ENCODE measurements around the gene FDXR.
"Not testable (repeated sequence)": the region's sequence is repeated elsewhere in the genome, so short reads cannot be mapped to it uniquely, and the experiment has no call there.

Gene FDXR, protein sequence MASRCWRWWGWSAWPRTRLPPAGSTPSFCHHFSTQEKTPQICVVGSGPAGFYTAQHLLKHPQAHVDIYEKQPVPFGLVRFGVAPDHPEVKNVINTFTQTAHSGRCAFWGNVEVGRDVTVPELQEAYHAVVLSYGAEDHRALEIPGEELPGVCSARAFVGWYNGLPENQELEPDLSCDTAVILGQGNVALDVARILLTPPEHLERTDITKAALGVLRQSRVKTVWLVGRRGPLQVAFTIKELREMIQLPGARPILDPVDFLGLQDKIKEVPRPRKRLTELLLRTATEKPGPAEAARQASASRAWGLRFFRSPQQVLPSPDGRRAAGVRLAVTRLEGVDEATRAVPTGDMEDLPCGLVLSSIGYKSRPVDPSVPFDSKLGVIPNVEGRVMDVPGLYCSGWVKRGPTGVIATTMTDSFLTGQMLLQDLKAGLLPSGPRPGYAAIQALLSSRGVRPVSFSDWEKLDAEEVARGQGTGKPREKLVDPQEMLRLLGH

DNA sequence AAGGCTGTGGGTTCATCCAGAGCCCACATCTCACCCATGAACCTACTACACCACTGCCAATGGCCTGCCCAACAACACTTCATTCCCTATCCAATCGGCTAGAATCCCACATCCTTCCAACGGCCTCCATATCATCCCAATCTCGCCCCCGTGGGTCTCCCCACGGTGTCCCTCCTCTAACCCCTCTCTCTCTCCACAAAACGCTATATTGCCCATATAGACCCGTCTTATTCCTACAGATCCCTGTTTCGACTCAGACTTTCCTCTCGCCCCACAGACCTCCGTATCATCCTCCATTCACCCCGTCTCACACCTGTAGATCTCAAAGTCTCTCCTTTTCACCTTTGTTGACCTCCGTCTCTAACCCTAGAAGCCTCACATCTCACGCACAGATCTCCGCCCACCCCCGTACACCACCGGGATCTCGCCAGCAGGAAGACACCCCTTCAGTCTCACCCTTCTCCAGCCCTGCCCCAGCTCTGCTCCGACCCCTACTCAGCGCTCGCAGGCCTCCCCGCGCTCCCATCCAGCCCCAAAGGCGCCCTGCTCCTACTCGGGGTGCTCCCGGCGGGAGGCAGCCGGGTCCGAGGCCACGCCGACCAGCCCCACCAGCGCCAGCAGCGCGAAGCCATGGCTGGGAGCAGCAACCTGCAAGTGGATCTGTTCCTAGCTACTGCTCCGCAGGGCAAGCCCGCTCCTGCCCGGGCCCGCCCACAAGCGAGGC, at the start of gene FDXR:
FDXR (minus strand) TSS at position 682 of the 724 bp plus-strand sequence; CDS start at position 632, 50 bp downstream.
- no peak for DNase-seq

DNA sequence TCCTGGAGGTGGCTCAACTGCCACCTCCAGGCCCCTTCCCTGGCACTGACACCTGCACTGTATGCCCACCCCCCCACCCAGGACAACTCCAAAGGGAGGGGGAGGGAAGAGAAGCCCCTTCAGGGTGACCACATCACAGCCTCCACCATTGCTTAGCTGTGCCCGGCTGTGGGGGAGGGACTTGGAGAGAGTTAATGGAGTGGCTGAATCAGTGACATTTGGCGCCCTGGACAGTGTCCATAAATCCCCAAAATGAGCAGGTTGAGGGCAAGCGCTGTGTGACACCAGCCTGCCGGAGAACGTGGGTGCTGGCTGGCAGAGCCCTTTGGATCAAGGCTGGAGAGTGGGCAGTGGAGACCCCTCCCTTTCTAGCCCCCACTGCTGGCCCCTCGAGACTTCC, 49.4 kb upstream of the FDXR start:
- DNase-seq, result no peak

DNA sequence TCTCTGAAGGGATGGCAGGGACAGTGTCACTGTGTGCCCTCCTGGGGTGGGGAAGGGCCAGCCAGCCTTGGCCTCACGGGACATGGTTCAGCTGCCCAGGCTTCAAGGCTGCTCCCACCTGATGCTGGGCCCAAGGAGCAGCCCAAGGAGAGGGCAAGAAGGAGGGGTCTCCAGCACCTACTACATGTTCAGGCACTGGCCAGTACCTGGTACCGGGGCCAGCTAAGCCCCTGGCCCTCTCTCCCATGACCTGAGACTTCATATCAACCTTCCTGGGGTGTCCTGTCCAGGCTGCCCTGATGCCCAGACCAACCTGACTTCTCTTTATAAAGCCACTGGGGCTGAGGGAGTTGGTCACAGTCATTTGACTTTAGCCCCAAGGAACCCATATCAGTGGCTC, 49.0 kb upstream of the FDXR start:
- DNase-seq, result no peak

DNA sequence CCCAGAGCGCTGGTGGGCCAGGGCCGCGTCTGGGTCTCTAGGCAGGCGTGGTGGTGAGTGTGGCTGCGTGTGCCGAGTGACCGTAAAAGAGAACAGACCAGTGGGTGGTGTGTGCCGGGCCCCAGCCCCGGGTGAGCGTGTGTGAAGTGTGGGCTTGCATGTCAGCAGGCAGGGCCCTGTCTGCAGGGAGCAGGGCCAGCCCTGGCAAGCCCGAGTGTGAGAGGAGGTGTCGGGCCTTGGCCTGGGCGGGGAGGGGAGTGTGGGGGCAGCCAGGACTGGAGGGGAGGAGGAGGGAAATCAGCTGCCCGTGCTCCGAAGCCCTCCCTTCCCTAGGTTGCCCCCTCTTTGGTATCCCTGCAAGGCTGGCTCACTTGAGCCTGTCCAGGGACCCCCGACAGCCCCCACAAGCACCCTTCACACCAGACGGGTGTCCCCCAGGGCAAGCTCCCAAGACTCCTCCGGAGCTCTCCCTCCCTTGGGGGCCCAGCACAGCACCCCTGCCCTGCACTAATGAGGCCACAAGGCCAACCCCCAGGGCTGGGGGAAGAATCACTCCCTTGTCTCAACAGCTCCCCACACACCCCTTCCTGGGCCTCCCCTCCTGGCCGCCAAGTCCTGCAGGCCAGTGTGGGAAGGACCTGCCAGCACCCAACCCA, 48.4 kb upstream of the FDXR start:
- DNase-seq, result no peak

DNA sequence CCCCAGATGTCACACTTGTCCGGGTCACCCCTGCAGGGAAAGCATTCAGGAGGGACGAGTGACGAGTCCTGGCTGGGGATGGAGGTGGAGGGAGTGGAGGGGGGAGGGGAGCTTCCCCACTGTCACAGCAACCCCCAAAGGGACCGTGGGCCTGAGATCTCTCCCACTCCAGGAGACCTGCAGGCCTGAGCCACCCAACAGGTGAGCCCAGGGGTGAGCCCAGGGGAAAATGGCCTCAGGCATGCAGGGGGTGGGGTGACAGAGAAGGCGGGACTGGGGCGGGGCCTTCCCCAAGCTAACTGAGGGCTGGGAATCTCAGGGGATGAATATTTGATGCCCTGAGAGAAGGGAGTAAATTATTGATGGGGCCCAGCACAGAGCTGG, 47.8 kb upstream of the FDXR start:
- DNase-seq, result no peak

DNA sequence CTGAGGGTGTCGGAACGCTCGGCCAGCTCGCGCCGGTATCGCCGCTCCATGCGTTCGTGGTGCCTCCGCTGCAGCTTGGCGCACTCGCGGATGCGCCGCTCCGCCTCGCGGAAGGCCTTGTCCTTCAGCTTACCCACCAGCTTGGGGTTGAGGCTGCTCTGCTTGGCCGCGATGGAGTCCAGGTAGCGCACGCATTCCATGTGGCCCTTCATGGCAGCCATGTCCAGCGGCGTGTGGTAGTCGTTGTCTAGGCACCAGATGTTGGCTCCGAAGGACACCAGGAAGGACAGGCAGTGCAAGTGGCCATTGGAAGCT, 47.5 kb upstream of the FDXR start:
- no peak for DNase-seq

DNA sequence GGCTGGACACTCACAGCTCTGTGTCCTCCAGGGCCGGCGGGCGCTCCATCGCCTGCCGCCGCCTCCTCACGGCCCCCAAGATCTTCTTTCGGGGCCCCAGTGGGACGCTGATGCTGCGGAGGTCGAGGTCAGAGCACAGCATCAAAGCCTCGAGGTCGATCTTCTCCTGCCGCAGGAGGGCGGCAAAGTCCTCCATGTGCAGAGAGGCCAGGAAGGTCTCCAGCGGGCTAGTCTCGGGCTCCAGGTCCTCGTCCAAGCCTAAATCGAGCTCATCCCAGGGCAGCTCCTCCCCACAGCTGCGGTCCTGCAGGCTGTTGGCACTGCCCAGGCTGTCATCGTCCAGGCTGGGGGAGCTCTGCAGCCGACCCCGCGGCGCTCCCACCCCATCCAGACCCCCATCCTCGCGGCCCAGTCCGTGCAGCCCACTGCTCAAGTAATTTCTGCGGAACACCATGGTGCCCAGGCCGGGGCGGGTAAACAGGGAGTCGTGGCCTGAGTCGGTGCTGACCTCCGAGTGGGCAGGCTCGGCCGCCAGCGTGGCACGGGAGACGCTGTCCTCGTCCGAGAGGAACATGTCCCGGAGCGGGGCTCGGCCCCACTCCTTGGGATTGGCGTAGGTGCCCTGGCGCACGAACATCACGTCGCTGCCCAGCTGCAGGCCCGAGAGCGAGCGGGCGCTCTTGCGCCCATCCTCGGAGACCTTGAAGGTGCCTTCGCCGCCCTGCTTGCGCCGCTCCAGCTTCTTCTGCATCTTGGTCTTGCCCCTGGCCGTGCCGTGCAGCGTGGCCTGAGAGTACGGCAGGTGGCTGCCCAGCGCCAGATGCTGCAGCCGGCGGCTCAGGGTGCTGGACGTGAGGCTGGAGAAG, 46.9 kb upstream of the FDXR start:
- no peak for DNase-seq

DNA sequence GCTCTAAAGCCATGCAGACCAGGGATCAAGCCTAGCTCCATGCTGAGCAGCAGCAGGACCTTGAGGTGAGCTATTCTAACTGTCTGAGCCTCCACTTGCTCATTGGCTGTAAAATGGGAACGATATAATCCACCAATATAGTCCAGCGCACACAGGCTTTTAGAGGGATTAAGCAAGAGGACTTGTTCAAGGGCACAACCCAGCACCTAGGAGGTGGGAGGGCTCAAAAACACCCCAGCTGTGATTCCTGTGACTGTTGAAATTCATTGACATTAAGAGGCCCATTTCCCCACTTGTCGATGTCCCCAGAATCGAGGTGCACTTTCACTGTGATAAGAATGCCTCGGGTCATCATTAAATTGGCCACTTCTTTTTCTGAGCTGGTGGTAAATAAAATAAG, 46.1 kb upstream of the FDXR start:
- no peak for DNase-seq

DNA sequence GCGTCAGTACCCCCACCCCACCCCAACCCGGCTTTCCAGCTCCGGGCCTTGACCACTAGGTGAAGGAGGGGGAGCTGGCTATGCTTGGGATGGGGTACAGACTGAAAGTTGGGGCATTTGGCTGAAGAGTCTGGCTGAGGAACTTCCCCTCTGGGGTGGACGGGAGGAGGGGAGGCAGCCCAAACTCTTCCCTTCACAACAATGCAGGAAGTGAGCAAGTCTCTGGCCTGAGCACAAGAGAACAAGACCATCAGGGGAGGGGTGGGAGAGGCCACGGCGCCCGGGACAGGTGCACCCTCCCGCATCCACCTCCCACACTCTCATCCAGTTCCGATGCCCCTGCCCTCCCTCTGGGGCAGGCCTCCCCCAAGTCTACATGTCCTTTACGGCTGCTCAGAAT, 44.6 kb upstream of the FDXR start:
- DNase-seq, result no peak

DNA sequence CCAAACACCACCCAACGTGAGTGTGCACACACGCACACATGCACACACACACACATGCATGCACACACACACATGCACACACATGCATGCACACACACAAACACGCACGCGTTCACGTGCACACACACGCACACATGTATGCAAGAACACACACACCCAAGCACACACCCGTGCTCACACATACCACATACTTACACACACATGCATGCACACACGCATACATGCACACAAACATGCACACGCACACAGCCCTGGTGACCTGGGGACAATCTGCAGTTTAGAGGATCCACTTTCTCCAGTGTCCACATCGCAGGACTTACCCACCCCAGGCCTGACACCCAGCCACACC, 44.0 kb upstream of the FDXR start:
- no peak for DNase-seq

DNA sequence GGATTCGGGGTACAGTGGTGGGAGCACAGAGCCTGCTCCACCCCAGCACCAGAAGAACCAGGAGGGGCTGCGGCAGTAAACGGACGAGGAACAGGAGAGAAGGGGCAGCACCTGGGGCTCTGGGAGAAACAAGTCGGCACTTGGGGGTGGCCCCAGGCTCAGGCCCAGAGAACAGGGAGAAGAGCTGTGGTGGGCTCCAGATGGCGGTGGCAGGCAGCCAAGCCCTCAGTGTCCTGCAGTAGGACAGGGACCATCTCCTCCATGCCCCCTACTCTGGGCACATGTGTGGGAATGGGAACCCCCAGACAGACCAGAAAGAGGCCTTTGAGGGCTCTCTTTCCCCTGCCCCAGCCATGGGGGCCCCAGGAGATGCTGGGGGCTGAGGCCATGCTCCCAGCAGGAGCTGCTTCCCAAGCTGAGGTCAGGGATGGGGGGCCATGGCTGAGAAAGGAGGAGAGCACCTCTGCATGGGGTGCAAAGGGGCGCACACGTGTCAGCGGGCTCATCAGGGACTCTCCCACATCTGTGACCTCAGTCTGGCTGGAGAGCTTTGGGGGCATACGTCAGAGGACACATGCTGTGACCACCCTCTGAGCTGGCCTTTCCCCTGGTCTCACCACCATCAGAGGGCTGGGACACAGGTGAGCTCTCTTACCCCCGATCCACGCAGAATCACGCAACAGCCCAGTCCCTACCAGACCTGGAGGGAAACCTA, 43.5 kb upstream of the FDXR start:
- DNase-seq, result no peak

DNA sequence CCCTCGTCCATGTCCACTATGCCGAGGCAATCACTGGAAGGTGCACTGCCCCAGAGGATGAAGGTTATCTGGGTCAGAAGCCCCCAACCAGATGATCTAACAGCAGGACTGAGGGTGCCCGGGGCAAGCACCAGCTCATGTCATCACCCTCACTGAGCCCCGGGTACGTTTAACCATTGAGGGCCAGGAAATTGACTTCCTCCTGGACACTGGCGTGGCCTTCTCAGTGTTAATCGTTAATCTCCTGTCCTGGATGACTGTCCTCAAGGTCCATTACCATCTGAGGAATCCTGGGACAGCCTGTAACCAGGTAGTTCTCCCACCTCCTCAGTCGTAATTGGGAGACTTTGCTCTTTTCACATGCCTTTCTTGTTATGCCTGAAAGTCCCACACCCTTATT, 38.6 kb upstream of the FDXR start:
- DNase-seq, result not testable (repeated sequence)

DNA sequence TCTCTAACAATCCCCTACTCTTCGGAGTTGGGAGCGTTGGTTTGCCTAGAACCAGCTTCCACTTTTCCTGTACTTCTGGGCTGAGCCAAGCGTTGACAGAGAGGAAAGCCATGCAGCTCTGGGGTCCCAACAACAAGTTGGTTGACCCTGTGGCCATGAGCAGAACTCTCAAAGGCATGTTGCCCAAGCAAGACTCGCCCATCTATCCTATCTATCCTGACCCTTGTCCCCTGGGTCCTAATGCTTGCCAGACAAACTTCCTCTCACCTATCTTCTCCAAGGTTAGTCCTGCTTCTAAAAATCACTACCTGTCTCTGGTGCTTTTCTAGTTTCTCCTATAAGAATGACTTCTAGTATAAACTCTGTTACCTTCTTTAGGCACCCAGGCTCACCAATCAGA, 36.3 kb upstream of the FDXR start:
- DNase-seq, result not testable (repeated sequence)

DNA sequence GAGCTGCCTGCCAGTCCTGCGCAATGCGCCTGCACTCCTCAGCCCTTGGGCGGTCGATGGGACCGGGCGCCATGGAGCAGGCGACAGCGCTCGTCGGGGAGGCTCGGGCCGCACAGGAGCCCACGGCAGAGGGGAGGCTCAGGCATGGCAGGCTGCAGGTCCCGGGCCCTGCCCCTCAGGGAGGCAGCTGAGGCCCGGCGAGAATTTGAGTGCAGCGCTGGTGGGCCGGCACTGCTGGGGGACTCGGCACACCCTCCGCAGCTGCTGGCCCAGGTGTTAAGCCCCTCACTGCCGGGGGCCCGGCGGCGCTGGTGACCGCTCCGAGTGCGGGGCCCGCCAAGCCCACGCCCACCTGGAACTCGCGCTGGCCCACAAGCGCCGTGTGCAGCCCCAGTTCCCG, 34.2 kb upstream of the FDXR start:
- no peak for DNase-seq

DNA sequence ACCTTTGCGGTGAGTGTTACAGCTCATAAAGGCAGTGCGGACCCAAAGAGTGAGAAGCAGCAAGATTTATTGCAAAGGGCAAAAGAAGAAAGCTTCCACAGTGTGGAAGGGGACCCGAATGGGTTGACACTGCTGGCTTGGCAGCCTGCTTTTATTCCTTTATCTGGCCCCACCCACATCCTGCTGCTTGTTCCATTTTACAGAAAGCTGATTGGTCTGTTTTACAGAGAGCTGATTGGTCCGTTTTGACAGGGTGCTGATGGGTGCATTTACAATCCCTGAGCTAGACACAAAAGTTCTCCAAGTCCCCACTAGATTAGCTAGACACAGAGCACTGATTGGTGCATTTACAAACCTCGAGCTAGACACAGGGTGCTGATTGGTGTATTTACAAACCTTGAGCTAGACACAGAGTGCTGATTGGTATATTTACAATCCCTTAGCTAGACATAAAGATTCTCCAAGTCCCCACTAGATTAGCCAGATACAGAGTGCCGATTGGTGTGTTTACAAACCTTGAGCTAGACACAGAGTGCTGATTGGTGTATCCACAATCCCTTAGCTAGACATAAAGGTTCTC, 33.5 kb upstream of the FDXR start:
- not testable (repeated sequence) for DNase-seq

DNA sequence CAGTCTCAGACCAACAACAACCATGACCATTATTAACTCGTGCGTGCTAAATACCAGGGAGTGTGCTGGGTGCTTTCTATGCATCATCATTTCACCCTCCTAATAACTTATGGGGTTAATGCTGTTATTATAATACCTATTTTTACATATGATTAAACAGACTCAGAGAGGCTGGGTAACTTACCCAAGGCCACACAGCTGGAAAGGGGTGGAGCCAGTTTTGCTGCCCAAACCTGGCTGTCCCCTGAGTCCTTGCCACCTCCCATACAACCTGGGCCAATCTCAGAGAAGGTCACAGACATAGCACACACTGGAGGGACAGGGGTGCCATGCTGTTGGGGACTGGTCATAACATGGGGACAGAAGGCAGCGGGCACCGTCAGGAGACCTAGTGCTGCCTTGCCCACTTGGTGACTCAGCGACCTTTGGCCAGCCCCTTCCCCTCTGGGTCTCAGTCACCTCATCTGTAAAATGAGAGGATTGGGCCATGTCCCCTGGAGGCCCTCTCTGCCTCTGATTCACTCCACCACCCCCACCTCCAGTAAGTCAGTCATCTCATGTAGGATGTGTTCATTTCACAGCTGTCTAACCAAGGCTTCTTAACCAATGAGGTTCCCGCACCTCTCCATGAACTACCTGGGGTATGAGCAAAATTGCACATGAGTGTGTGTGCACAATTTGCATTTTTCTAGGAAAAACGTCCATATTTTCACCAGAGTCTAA, 32.1 kb upstream of the FDXR start:
- no peak for DNase-seq

DNA sequence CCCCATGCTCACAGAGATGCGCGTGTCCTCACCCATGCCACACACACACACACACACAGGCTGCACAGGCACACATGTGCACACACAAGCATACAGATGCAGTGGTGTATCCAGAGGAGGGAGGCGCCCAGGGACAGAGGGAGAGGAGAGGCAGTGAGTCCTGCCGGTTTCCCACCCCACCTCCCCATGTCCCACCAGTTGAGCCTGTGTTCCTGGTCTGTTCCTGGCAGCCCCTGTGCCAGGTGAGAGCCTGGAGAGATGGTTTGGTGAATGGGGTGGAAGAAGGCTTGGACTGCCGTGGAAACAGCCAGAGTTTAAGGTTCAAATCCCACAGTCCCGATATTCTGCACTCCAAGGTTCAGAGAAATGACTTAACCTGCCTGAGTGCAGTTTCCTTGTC, 30.9 kb upstream of the FDXR start:
- no peak for DNase-seq

DNA sequence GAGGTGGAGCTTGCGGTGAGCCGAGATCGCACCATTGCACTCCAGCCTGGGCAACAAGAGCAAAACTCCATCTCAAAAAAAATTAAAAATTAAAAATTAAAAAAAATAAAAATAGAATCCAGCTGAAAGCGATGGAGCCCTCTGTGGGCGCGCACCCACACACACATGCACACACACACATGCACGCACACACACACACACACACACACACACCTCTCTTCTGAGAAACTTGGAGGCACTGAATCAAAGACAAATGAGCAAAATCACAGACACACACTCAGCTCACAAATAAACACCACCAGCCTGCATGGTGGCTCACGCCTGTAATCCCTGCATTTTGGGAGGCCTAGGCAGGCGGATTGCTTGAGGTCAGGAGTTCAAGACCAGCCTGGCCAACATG, 30.2 kb upstream of the FDXR start:
- no peak for DNase-seq

DNA sequence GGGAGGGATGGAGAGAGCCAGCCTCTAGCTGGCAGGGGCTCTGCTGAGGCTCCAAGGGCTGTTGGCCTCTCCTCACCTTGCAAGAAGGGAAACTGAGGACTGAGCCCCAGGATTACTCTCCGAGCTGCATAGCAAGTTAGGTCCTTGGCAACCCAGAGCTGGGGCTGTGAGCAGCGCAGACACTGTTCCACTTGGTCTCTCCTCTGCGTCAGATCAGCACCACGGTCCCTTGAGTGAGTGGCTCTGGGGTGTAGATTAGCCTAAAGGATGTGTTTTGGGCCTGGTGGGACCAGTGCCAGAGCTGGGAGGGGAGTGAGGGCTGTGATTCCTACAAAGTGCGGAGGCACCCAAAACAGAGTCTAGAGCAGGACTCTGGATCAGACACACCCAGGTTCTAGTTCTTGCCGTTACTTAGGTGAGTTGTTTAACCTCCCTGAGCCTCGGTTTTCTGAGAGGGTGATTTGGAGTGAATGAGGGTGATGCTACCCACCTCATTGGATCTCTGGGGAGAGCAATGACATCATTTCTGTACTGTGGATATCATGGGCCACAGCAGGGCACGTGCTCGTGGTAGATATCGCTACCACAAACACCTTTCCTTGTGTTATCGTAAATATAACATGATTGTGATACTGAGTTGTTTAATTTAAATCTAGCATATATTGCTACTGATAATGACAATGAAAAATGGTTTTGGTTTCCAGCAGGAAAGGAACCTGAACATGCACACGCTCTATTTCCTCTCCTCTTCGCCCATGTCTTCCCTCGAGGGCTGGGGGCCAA, 28.8 kb upstream of the FDXR start:
- DNase-seq, result no peak

DNA sequence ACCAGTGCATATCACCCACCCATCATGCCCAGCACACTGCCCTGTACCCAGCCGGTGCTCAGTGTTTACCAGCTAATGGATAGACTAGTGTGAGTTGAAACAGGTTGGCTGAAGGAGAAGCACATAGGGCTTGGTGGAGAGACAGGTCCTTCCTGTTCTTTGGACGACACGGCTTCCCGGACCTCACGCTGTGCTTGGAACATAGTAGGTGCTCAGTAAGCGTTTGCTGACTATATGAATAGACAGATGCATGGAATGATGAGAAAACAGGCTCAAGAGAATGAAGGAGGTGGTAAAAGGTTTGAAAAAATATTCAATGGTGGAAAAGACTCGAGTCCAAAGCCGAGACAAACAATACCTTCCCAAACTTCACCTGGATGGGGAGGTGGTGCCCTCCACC, 27.4 kb upstream of the FDXR start:
- DNase-seq, result no peak

Data from activated CD8-positive, alpha-beta memory T cell treated with anti-CD3 and anti-CD28 coated beads, Interleukin-2, amount 50 U/mL, for 48 hours (primary cell).